Body of pancreas (tissue), 4 donors: ENCODE results near the gene DYSF.

ENCODE experiments used
- POLR2A ChIP-seq, 3 donors: fragments of 450-650 bp; IDR thresholded peaks; one replicate each; pipeline ENCODE4 v1.6.1; 2016; ENCODE audit warnings: antibody characterized with exemption in 3 of 3, mild to moderate bottlenecking in 2 of 3
- TF ChIP-seq, protein P1 (sequence below), 7 experiments: fragments of 450-650 bp in 4 of 7; fragments of 200-600 bp in 3 of 7; sonication (generic) in 3 of 7; IDR thresholded peaks; one replicate each; pipeline ENCODE4 v1.5.1; 2016 to 2019; ENCODE audit warnings: antibody characterized with exemption in 7 of 7

DNA sequence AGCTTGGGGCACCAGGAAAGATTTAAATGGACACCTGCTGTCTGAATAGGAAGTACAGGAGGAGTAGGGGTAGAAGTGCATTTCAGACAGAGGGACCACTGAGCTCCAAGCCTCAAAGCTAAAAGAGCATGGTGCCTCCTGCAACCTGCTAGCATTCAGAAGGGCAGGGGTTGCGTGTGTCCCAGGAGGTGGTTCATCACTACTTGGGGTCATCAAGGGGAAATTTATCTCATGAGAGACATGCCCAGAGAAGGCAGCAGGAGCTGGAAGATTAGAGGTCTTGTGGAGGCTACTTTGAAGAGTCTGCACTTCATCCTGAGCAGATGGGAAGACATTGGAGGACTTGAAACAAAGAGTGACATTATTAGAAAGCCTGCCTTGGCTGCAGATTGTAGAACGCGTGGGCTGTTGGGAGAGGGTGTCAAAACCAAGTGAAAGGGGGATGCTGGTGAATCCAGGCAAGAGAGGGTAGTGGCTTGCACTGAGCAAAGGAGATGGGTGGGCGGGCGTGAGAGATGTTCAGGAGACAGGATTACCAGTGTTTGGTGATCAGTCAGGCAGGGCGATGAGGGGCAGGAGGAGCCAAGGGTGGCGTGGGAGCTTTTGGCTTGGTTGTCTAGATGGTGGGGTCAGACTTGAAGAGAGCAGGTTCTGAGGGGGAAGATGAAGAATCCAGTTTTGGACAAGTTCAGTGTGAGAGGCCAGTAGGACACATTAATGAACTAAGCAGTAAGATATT is 154.0 kb downstream of the DYSF start:
- TF ChIP-seq, protein P1, sequence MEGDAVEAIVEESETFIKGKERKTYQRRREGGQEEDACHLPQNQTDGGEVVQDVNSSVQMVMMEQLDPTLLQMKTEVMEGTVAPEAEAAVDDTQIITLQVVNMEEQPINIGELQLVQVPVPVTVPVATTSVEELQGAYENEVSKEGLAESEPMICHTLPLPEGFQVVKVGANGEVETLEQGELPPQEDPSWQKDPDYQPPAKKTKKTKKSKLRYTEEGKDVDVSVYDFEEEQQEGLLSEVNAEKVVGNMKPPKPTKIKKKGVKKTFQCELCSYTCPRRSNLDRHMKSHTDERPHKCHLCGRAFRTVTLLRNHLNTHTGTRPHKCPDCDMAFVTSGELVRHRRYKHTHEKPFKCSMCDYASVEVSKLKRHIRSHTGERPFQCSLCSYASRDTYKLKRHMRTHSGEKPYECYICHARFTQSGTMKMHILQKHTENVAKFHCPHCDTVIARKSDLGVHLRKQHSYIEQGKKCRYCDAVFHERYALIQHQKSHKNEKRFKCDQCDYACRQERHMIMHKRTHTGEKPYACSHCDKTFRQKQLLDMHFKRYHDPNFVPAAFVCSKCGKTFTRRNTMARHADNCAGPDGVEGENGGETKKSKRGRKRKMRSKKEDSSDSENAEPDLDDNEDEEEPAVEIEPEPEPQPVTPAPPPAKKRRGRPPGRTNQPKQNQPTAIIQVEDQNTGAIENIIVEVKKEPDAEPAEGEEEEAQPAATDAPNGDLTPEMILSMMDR (IDR thresholded peaks at IDR 0.05), result no peak
- TF ChIP-seq POLR2A (IDR thresholded peaks at IDR 0.05), result no peak
